Activated gamma-delta T cell (primary cell): ENCODE data around the gene IBTK.
"Not testable (repeated sequence)": the region's sequence is repeated elsewhere in the genome, so short reads cannot be mapped to it uniquely, and the experiment has no call there.

Source experiments
- DNase-seq: peaks from one replicate; lab custom pipeline; 2025; lab: John Stamatoyannopoulos, UW

IBTK gene

DNA sequence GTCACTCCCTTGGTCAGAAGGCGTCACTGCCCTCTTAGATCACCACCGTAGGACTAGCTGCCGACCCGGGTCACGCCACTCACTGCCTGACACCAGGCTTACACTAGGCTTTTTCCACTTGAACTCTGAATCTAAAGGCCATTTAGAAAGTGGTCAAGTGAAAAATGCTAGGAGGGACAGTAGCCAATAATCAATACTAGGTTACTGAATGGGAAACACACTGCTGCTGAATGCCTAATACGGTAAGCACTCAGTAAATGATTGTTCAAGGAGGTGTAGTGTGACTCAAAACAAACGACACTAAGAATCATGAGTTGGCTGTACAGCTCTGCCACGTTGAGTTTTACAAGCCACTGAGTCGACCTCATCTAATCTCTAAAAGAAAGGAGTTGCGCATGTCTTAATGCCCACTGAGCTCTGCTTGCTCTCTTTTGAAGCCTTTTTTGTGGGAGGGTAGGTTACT, 760 bp upstream of the IBTK start:
- DNase-seq, result no peak

DNA sequence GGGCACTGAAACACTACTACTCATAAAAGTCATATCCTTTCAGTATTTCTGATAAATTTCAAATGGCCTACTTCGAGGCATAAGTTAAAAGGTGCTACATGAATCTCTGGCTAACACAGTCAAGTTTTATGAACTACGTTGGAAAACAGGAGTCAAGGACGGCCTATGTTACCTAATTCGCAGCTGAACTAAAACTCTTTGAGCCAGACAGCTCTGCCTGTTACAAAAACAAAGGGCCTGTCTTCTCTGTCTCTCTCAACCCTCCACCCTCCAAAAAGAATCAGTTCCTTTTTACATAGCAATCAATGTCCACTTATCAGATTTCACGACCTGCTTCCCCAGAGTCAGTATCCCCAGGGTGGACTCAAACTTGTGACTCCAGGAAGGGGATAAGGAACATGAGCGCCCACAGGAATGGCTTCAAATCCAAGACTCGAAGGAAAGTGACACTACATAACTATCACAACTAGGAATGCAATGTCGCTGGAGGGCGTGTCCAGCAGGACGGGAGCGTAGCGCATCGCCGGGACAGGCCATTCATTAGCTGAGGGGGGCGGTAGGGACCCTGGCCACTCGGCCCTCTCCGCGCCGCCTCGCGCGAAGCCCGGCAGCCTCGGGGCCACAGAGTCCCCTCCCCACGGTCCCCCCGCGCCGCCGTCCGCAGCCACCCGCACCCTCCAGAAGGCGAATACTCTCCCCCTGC, 591 bp downstream of the IBTK start:
- peak; percentile 49 for DNase-seq

DNA sequence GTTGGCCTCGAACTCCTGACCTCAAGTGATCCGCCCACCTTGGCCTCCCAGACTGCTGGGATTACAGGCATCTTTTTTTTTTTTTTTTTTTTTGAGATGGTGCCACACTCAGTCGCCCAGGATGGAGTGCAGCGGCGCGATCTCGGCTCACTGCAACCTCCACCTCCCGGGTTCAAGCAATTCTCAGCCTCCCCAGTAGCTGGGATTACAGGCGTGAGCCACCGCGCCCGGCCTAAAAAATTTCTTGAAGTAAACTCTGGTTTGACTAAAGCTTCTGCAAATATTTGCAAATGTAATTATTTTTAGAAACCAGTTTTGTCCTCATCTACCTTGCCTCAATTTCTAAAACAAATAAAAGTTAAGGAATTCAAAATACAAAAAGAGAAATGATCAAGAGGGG, 1.2 kb downstream of the IBTK start:
- no peak for DNase-seq

GRCh38 chr6:82245376-82245775, 2.2 kb downstream of the IBTK start:
- no peak for DNase-seq

DNA sequence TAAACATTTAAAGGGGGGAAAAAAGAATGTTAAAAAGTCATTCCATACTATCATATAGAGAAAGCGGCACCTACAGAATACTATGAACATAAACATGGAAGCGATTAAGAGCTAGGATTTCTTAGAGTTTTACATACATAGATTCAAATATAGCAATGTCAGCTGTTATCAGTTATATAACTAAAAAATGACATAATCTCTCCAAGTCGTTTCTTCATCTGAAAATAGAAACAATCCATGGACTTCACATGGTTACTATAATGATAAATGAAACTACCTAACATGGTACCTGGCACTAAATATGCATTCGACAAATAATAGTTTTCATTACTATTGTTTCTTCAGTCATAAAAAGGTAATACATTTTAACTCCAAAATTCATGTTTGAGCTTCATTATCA, 3.7 kb downstream of the IBTK start:
- no peak for DNase-seq

DNA sequence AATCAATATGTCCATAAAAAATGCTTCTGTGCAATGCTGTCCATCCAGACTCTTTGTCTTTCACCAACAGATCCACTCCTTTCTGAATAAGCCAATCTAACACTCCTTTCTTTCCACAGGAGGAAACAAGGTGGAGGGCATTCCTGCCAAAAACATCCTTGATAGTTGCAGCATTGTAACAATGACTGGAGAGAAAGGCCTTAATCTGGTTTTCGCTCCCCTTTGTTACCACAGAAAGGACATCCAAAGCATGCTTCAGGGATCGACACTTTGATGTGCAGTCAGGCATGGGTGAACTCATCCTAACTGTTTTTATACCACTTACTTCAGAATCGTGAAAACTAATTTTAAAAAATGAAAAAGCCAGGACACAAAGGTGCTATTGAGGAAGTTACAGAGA, 7.4 kb downstream of the IBTK start:
- DNase-seq, result no peak

DNA sequence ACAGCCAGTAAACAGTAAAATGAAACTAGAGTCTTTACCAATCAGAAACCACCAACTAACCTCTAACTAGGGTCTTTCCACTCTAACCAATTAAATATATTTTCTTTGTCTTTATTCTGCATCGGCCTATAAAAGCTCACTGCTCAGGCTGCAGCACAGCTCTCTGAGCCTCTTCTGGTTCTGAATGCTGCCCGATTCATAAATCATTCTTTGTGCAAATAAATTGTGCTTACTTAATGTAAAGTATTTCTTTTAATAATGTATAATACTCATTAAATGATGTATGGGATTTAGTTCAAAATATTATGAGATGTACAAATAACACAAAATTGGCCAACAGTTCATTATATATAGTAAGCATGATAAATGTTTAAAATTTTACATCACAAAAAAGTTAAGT, 7.9 kb downstream of the IBTK start:
- no peak for DNase-seq

- no peak for DNase-seq
Measured at GRCh38 chr6:82237013-82237412, 10.5 kb downstream of the IBTK start.

GRCh38 chr6:82227770-82228169, 19.8 kb downstream of the IBTK start:
- no peak for DNase-seq

- no peak for DNase-seq
Measured at GRCh38 chr6:82220167-82220566, 27.4 kb downstream of the IBTK start.

- no peak for DNase-seq
Measured at GRCh38 chr6:82217018-82217586, 30.4 kb downstream of the IBTK start.

- DNase-seq, result no peak
Measured at GRCh38 chr6:82216549-82216948, 31.0 kb downstream of the IBTK start.

DNA sequence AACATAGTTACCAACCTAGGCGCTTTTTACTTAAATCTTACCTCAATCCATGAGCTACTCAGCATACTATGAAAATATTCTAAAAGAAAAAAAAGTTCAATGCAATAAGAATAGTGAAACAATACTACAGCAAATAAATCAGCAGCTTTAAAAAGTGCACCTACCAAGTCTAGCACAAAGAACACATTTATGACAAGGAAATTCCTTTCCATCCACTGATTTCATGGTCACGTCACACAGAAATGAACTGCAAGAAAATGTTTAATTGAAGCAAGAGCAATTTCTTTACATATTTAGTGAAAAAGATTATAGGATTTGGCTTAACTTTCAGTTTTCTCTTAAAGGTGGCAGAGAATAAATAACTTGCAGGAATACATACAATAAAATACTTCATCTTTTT, 36.2 kb downstream of the IBTK start:
- DNase-seq, result no peak

- DNase-seq, result no peak
Measured at GRCh38 chr6:82208913-82209312, 38.6 kb downstream of the IBTK start.

GRCh38 chr6:82205930-82206392, 41.6 kb downstream of the IBTK start:
- no peak for DNase-seq

GRCh38 chr6:82204020-82204419, 43.5 kb downstream of the IBTK start:
- DNase-seq, result no peak

DNA sequence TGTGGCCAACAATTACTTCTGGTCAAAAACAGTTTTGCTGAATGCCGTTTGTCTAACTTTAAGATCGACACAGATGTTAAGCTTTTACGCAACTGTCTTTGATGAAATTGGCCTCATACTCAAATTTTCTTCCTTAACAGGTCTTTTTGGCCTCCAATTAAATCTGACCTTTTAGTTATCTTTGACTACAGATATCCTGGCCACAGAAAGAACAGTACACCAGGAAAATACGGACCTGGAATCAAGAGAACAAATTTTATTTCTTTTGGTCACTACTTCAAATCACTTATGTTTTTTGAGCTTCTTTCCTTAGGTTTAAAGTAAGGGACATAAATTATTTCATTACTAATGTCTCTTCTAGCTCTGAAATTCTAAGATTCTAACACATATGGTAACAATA, 49.8 kb downstream of the IBTK start:
- no peak for DNase-seq

- DNase-seq, result not testable (repeated sequence)
Measured at GRCh38 chr6:82197245-82197644, 50.3 kb downstream of the IBTK start.

DNA sequence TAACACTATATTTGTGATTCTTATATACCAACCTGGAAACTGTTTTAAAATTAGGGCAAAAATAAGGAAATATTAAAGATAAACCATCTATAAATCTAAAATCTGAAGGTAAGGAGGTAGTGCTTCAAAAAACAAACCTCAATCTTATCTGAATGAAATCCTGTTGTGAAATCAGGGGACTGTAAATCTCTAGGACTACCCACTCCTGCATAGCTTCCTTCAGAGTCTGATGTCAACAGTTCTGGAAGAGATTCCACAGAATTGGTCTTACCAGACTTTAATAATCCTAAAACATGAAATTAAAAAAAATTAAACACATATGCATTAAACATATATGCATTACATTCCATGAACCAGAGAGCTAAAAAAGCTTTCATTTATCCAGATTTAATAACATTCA, 51.4 kb downstream of the IBTK start:
- no peak for DNase-seq

DNA sequence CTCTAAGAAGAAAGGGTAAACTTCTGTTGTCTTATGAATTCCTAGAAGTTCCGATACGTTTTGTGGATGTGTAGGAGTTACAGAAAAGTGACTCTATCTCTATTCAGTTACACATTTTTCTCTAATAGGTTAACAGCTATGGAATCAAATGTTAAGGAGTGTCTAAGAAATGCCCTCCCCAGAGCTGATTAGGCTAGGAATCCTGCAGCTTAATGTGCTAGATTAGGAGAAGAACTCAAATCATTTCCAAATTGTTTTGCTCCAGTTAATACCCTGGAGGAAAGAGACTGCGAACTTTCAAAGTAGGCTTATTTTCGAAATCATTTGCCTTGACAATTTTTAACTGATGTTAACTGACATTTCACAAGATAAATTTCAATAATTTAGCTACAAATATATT, 51.9 kb downstream of the IBTK start:
- no peak for DNase-seq

GRCh38 chr6:82185948-82186535, 61.5 kb downstream of the IBTK start:
- DNase-seq, result no peak

GRCh38 chr6:82183642-82184282, 63.8 kb downstream of the IBTK start:
- no peak for DNase-seq

GRCh38 chr6:82182756-82183155, 64.8 kb downstream of the IBTK start:
- DNase-seq, result no peak
